Hematopoietic multipotent progenitor cell (in vitro differentiated cells): ENCODE measurements around the gene WDR47. TPM values are rescaled to one million over a fixed set of nuclear protein-coding genes. Genes with fewer than 3 reads are reported as not detected.
A peak's percentile ranks its signal among the peaks of the same experiment; 100 is the strongest.

Source experiments
- DNase-seq, 3 donors: peaks; one replicate each; pipeline ENCODE4 v3.0.0-alpha.2; 2011 to 2015; ENCODE audit warnings: low read depth in 2 of 3, low spot score in 2 of 3
- total RNA-seq: library from RNA; depleted of rRNA; stranded (reverse); fragments of >200 nt; gene quantifications from one replicate; pipeline ENCODE4 v1.2.3, GENCODE V29; 2012

The WDR47 gene
- total RNA-seq = 8.3 TPM

DNA sequence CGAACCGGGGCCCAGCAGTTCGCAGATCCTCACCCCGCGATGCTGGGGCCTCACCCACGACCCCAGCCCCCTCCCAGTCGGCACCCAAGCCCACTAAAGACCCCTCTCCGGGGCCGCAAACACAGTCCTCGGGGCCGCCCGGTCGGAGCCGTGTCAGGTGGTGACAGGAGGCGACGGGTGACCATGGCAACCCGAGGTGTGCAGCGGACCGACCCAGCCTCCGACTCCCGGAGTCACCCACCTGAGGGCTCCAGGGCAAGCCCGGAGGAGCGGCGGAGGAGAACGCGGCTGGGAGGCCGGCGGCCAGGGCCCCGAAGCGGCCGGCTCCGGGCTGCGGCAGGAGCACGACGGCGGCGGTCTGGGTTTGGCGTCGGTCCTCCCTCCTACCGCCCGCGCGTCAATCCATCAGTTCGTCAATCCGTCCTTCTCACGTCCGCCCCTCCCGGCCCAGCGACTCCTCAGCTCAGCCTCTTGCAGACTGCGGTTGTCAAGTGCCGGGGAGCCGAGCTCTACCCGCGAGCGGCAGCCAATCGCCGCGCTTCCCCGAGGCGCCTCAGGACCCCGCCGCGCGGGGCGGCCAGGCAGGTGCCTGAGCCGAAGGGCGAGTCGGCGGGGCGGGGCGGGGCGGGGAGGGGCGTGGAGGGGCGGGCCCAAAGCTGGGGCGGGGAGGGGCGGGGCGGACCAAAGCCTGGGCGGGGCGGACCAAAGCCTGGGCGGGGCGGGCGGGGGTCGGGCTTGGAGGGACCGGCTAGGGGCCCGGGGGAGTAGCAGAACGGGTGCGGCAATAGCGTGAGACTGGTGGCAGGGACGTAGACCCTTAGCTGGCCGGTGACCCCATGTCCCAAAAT is at the start of gene WDR47:
TSS of gene WDR47 (minus strand) at position 482 of the 848 bp plus-strand sequence. CDS start 18,590 bp downstream, outside the sequence.
- DNase-seq = peak; percentile 89 to 98 (median 97)

DNA sequence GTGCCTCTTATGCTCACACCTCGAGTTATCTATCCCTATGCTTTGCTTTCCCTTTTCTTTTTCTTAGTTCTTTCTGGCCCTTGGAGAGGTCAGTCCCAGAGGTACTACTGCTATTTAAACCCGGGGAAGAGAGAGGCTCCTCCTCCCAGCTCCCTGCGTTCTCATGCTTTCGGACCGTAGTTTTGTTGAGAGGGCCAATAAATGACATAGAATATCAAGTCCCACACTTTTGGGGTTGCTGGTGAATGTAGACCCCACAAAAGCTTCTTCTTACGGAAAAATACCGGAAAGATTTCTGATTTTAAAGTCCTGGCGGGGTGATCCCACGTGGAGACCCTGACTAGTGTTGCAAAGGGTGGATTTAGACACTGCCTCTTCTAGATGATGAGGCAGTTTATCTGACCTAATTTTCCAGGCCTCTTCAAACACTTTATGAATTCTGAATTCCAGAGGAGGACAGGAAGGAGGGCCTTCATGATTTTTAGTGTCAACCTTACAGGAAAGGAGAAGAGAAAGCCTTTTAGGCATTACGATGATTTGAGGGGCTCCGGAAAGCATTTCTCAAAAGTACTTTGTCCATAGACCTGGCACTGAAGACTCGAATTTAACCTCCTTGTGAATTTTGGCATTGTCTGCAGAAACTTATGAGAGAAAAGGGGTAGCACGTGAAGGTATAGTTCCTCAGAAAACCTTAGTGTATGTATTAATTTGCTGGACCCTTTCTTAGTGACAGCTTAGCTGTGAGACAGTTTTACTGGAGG is 49.4 kb upstream of the WDR47 start:
- no peak for DNase-seq

DNA sequence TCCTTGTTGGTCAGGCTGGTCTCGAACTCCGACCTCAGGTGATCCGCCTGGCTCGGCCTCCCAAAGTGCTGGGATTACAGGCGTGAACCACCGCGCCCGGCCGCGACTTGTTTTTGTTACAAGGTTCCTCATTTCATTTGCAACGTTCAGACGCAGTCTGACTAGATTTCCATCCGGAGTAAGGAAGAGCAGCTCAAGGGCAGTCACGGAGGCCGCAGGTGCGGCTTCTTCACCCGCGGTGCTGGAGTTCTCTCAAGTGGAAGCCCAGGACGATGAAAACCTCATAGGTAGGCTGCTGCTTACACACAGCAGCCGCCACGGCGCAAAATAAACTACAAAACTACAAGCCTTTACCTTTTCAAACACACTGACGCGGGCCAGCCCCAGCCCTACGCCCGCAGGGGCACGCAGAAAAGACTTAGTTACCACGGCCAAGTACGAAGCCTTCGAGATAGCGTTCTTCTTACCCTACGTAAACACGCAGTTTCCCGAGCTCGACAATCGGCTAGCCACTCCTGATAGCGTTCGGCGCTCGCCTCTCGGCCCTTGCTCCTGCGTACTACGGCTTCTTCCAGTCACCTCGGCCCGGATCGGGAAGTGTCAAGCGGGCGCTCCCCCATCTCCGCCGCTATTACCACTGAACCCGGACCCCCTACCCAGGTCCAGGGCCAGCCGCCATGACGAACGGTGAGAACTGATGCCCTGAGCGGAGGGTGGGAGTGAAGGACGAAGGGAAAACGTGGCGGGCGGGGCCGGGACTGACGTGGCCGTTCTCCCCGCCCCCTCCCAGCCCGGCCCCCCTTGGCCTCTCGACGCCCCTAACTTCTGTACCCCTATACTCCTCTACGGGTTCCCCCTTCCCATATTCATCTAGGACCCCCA is 48.5 kb upstream of the WDR47 start, which contains the start of gene TMEM167B:
TSS of gene TMEM167B (plus strand) at position 569 of the 882 bp plus-strand sequence. CDS start at position 678, 109 bp downstream.
- DNase-seq = peak; percentile 64 to 95 (median 92)

DNA sequence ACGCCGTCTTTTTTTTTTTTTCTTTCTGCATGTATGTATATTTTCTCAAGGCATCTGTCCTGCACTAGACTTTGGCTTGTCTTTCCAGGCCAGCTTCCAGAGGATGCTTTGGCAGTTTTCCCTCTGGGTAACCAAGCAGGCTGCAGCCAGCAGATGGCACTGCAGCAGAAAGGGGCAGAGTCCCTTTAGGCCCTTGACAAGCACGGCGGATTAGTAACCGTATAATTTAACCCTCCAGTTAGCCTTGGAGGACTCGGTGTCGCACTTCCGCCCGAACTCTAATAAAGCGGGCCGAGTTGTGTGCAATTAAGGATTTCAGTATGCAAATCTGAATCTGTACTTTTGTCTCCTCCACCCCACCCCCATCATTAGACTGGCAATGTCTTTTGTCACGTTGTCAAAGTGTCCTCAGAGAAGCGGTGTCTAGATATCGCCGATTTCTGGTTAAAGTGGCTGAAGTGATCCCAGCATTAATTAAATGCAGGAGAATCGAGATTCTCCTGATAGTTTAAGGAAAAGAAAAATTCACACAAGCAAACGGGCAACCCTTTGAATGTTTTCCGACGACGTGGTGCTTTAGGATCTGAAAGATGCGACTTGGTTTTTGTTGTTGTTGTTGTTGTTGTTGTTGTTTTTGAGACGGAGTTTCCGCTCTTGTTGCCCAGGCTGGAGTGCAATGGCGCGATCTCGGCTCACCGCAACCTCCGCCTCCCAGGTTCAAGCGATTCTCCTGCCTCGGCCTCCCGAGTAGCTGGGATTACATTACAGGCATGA is 47.5 kb upstream of the WDR47 start:
- DNase-seq = peak in 2 of 3 donors; percentile 43 to 47

DNA sequence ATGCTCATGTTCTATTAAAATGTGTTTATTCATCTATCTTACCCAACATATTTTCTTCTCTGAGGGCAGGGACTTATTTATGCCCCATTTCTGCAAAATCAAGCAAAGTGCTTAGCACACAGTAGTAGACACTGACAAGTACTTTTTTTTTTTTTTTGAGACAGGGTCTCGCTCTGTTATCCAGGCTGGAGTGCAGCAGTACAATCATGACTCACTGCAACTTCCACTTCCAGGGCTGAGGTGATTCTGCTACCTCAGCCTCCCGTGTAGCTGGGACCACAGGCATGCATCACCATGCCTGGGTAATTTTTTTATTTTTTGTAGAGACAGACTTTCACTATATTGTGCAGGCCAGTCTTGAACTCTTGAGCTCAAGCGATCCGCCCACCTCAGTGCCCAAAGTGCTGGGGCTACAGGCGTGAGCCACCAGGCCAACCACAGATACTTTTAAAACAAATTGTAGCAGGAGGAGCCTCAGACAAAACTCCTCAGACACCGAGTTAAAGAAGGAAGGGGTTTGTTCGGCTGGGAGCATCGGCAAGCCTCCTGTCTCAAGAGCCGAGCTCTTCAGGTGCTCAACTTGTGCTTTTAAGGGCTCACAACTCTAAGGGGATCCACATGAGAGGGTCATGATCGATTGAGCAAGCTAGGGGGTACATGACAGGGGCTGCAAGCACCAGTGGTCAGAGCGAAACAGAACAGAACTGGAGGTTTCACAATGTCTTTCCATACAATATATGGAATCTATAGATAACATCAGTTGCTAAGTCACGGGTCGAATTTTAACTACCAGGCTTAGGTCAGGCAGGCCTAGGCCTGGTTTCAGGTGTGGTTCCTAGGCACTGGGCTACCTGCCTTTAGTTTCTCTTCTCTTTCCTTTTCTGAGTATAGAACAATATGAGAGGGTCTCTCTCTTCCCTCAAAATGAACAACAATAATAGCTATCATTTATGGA is 42.9 kb upstream of the WDR47 start:
- DNase-seq = no peak

DNA sequence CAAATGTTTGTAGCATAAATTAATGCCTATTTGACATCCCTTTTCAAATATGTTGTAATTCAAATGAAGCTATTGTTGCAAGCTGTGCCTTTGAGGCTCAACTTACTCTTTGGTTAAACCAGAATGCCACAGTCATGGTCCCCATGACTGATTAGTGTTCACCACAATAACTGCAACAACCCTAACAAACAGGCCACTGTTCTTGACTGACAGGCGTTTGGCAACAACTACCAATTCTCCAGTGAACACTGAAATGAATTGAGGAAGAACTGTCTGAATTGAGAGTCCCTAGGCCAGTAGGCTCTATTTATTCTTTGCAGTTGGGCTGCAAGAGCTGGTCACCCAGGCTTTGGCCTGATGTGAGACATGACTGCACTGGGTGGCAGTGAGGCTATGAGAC is 42.0 kb upstream of the WDR47 start:
- DNase-seq = no peak

DNA sequence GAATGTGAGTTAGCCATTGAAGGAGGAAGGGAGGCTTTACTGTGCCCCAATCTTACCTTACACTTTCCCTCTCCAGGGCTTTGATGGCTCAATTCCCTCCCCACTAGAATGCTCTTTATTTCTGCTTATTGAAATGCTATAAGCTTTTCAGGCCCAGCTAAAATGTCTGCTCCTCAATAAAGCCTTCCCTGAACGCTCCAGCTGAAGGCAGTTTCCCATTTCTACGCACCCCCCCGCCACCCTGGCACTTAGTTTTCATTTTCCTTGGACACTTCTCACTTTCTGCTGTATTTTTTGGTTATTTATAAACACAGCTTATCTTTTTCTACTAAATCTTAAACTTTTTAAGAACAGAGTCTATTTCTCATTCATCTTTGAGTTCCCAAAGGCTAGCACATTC is 41.6 kb upstream of the WDR47 start:
- no peak for DNase-seq

DNA sequence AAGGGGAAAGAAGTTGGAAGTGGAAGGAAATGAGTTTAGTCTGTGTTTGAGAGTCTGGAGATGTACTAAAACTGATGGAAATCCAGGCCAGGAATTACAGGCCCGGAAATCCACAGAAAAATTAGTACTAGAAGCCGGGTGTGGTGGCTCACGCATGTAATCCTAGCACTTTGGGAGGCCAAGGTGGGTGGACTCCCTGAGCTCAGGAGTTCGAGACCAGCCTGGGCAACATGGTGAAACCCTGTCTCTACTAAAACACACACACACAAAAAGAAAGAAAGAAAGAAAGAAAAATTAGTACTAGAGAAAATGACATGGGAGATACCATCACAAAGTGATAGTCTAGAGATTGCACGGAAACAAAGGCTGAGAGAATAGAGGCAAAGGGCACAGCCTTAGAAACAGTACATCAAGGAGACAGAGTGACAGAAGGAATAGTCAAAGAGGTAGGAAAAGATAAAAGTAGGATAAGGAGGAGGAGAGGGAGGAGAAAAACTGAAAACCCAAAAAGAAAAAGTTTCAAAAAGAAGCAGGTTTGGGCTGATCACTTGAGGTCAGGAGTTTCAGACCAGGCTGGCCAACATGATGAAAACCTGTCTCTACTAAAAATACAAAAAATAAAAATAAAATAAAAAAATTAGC is 38.7 kb upstream of the WDR47 start:
- DNase-seq = no peak

DNA sequence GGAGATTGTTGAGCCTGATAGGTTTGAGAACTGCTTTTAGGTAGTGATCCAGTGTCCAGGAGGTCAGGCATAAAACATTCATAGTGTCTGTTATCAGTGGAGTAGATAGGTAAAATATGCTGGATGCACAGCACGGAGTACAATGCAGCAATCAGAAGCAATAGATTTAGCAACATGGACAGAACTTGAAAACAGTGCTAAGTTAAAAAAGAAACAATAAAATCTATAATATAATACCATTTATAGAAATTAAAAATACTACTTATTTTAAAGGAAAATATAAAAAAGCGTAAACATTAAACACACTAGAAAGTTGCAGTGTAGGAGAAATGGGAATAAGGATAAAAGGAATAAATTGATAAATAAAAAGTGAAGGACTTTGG is 37.3 kb upstream of the WDR47 start:
- no peak for DNase-seq

DNA sequence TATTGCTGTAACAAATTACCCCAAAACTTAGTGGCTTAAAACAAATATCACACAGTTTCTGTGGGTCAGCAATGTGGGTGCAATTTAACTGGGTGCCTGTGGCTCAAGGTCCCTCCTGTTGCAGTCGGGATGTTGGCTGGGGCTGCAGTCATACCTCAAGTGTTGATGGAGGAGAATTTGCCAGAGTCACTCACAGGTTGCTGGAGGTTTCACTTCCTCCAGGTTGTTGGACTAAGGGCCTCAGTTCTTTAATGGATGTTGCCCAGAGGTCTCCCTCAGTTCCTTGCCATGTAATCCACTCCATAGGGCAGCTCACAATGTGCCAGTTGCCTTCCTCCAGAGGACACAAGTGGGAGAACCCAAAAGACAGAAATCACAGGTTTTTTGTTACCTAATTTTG is 36.4 kb upstream of the WDR47 start:
- DNase-seq = no peak

DNA sequence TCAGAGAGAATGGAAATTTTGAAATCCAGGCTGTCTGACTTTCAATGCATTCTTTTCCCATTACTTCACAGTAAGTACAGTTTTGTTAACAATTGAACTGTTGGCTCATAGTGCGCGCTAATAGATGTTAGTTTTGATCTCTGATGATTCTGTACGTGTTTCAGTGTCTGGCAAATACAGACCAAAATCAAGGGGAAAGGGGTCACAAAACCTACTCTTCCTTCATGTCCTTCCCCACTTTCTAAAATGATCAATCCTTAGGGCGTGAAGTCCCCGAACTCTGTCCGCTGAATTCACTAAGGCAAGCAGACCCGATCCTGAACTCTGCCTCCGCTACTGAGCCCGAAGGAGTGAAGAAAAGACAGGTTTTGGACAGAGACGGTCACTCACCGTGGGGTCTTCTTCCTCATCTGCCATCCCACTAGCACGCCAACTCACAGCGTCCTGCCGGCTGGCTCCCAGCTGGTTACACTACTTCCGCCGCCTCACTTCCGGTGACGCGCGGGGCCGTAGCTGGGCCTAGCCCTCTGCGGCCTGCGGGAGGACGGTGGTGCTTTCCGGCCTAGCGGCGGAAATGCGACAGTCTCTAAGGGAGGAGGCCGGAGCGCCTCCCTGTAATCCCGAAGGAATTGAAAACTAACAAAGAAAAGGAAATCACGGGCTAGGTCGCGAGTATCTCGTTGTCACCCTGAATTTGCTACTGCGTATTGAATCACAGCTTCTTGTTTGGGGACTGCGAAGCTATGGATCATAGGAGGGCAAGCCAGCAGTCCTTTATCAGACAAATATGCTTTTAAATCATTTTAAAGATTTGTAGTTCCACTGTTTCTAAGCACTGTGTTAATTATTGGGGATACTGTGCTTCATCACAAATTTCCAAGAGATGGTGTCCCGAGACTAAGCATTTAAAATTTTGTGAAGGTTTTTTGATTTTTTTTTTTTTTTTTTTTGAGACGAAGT is 33.9 kb upstream of the WDR47 start, which contains the start of gene TAF13:
TSS of gene TAF13 (minus strand) at position 473 of the 960 bp plus-strand sequence. CDS start at position 417, 56 bp downstream.
- peak; percentile 74 to 92 (median 91) for DNase-seq

DNA sequence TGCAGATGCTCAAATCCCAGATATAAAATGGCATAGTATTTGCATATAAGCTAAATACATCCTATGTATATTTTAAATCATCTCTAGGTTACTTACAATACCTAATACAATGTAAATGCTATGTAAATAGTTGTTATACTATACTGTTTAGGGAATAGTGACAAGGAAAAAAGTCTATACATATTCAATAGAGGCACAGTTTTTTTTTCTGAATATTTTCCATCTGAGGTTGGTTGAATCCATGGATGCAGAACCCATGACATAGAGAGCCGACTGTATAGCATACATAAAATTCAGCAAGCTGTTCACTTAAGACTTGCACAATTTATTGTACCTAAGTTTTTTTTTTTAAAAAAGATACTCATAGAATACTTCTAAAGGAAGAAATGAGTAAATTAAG is 27.4 kb upstream of the WDR47 start:
- no peak for DNase-seq

DNA sequence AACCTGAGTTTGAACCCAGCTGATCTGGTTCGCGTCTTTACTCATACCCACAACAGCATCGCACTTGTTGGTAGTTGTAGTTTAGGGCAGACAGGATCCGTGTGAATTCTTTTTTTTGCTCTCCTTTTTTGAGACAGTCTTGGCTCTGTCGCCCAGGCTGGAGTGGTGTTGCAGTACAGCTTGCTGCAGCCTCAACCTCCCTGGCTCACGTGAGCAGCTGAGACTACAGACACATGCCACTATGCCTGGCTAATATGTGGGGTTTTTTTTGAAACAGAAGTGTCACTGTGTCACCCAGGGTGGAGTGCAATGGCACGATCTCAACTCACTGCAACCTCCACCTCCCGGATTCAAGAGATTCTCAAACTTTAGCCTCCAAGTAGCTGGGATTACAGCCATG is 26.0 kb upstream of the WDR47 start:
- no peak for DNase-seq

DNA sequence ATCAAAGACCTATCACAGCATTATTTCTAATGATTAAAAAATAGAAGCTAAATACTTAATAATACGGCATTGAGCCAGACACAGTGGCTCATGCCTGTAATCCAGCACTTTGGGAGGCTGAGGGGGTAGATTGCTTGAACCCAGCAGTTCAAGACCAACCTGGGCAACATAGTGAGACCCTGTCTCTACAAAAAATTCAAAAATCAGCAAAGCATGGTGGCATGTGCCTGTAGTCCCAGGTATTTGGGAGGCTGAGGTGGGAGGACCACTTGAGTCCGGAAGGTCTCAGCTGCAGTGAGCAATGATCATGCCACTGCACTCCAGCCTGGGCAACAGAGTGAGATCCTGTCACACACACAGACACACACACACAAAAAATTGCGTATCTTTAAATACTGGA is 23.2 kb upstream of the WDR47 start:
- DNase-seq = no peak

DNA sequence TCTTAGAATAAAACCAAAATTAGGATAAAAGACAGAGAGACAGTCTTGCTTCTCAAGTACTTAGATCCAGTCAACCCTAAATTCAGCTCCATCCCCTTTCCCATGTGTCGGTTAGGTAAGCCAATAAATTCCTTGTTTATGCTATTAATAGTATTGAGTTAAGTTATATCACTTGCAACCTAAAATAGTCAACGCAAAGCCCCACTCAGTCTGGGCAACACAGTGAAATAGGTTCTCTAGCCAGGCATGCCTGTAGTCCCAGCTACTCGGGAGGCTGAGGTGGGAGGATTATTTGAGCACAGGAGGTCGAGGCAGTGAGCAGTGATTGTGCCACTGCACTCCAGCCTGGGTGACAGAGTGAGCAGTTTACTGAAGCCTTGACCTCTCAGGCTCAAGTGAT is 19.3 kb upstream of the WDR47 start:
- no peak for DNase-seq

DNA sequence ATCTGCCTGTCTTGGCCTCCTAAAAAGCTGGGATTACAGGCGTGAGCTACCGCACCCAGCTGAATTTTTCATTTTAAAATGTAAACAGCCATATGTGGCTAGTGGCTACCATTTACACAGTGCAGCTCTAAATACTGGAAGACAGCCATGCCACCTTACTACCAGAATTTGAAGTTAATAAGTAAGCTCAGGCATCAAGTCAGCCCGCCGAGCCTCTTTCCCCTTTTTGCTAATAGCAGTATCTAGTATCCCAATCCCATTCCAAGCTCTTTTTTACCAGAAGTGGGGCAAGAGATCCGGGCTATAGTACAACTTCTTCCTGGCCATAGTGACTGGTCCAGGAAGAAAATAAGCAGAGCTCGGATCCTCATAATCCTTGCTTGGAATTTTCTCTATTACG is 18.8 kb upstream of the WDR47 start:
- no peak for DNase-seq

DNA sequence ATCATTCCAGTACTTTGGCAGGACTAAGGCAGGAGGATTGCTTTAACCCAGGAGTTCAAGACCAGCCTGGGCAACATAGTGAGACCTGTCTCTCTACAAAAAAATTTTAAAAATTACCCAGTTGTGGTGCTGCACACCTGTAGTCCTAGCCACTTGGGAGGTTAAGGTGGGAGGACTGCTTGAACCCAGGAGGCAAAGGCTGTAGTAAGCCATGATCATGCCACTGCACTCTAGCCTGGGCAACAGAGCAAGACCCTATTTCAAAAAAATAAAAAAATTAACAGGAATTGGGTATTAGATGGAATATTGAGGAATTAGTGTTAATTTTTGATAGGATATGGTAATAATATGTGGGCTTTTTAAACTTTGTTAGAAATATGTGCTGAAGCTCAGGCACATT is 17.1 kb upstream of the WDR47 start:
- DNase-seq = no peak
